ENCODE data around the gene LGMN.

The LGMN gene

GRCh38 chr14:92702441-92702918, 45.9 kb downstream of the LGMN start:
- DNase-seq (ENCODE audit: extremely low read depth, low read depth), result no peak
- TF ChIP-seq CTCF (IDR thresholded peaks at IDR 0.05; ENCODE audit: low read depth, low read length), result no peak

- no peak for TF ChIP-seq CTCF (IDR thresholded peaks at IDR 0.05; ENCODE audit: low read depth, low read length)
Measured at GRCh38 chr14:92701826-92702225, 46.6 kb downstream of the LGMN start.

GRCh38 chr14:92698393-92698792, 50.0 kb downstream of the LGMN start:
- no peak for TF ChIP-seq CTCF (IDR thresholded peaks at IDR 0.05; ENCODE audit: low read depth, low read length)

More at GRCh38 chr14:92701826-92702225, 46.6 kb downstream of the LGMN start:
- no peak for DNase-seq (ENCODE audit: extremely low read depth, low read depth)

GRCh38 chr14:92696366-92696765, 52.1 kb downstream of the LGMN start:
- DNase-seq (ENCODE audit: extremely low read depth, low read depth), result no peak
- TF ChIP-seq CTCF (IDR thresholded peaks at IDR 0.05; ENCODE audit: low read depth, low read length), result no peak

More at GRCh38 chr14:92698393-92698792, 50.0 kb downstream of the LGMN start:
- no peak for DNase-seq (ENCODE audit: extremely low read depth, low read depth)

GRCh38 chr14:92695562-92695961, 52.9 kb downstream of the LGMN start:
- DNase-seq (ENCODE audit: extremely low read depth, low read depth), result no peak

GRCh38 chr14:92694807-92695206, 53.6 kb downstream of the LGMN start:
- no peak for DNase-seq (ENCODE audit: extremely low read depth, low read depth)
- TF ChIP-seq CTCF (IDR thresholded peaks at IDR 0.05; ENCODE audit: low read depth, low read length), result no peak

More at GRCh38 chr14:92695562-92695961, 52.9 kb downstream of the LGMN start:
- TF ChIP-seq CTCF (IDR thresholded peaks at IDR 0.05; ENCODE audit: low read depth, low read length), result no peak

- TF ChIP-seq CTCF (IDR thresholded peaks at IDR 0.05; ENCODE audit: low read depth, low read length), result no peak
- no peak for DNase-seq (ENCODE audit: extremely low read depth, low read depth)
Measured at GRCh38 chr14:92693998-92694795, 54.2 kb downstream of the LGMN start.
